Skeletal muscle cell (primary cell): ENCODE results near the gene PCDH17.

Source experiments
- DNase-seq: peaks from one replicate; pipeline ENCODE4 v3.0.0-alpha.2; 2010; ENCODE audit warnings: low read depth
- H3K4me3 ChIP-seq: 2 replicates; pipeline ENCODE4 v1.5.1; 2011; ENCODE audit warnings: low read depth, mild to moderate bottlenecking, control low read depth, low read length, moderate library complexity

Gene PCDH17

GRCh38 chr13:57634839-57635165 lies 3.3 kb downstream of the PCDH17 start:
- no peak for DNase-seq
- no peak overlapping the region for H3K4me3 ChIP-seq

DNA sequence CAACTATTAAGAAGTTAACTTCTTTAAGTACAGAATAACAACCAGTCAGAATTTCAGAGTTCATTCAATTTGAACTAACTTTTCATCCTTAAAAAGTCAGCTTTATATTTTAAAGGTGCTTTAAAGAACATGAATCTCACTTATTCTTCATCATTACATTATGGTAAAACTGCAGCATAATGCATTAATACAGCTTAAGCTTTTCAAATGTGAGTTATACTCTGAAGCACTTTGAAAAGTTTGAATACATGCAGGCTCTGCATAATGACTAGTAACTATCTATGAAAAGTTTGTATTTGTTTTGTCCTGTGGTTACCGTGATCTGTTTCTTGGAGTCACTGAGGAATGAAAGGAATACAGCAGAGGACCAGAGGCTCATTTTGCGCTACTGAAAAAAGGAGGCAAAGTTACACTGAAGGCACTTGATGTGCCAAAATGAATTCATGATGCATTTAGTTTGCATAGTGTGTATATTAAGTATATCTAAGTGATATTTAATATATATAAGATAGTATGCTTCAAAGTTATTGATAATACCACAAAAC lies 4.1 kb downstream of the PCDH17 start:
- no peak for DNase-seq

GRCh38 chr13:57636816-57637215 lies 5.3 kb downstream of the PCDH17 start:
- no peak overlapping the region for H3K4me3 ChIP-seq
- no peak for DNase-seq

More for the DNA sequence above, 4.1 kb downstream of the PCDH17 start:
- no peak overlapping the region for H3K4me3 ChIP-seq

- no peak for DNase-seq
- H3K4me3 ChIP-seq, result no peak overlapping the region
Measured at GRCh38 chr13:57637515-57637914, 6.0 kb downstream of the PCDH17 start.

DNA sequence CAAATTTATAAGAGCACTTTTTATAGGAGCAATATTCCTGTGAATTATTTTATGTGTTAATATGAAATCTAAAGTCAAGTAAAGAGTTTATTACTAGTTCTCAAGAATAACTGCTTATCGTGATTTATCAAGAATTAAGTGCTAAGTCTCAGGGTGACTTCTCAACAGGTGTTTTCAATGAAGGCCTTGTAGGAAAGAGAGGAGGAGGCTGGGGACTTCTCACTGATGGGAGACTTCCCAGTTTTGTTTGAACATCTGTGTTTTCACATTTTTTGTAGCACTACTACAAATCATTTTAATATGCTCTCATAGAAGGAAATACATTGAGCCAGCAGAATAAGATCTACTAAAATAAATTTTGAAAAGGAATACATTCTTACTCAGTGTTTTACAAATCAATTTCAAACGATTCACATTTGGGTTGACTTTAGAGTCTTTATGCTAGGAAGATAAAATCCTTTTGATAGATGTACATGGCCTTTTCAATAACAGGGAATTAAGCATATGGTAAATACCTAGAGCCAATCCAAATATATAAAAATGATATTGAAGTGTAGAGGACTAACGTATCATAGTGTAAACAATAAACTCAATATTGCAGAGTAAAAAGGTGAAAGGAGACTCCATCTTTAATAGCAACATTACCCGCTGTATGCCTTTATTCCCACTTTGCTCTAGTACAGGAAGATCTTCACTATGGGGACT lies 6.8 kb downstream of the PCDH17 start:
- no peak for DNase-seq
- no peak overlapping the region for H3K4me3 ChIP-seq

GRCh38 chr13:57640607-57641006 lies 9.1 kb downstream of the PCDH17 start:
- peak; percentile 24 for DNase-seq
- H3K4me3 ChIP-seq, result no peak overlapping the region

GRCh38 chr13:57641051-57641450 lies 9.5 kb downstream of the PCDH17 start:
- no peak for DNase-seq
- H3K4me3 ChIP-seq, result no peak overlapping the region

DNA sequence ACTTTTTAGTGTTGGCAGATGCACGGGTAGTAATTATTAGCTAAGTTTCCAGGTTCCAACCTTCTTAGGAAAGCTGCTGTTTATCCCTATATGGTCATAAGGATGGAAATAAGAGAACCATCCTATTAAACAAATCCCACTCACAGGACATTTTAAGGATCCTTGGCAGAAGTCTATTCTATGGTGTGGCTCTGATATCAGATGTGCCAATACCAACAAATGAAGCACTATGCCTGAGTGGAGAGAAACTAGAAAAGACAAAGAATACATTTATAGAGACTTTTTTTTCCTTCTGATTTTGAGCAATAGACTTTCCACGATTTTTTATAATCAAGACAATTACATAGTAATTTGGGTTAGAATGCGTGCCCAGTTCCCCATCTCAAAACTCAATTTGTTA lies 12.6 kb downstream of the PCDH17 start:
- H3K4me3 ChIP-seq, result no peak overlapping the region
- DNase-seq, result no peak

GRCh38 chr13:57653229-57653989 lies 21.9 kb downstream of the PCDH17 start:
- no peak overlapping the region for H3K4me3 ChIP-seq
- no peak for DNase-seq

GRCh38 chr13:57665481-57665880 lies 33.9 kb downstream of the PCDH17 start:
- no peak overlapping the region for H3K4me3 ChIP-seq
- peak; percentile 8 for DNase-seq

- no peak for DNase-seq
- no peak overlapping the region for H3K4me3 ChIP-seq
Measured at GRCh38 chr13:57666131-57666953, 34.8 kb downstream of the PCDH17 start.

DNA sequence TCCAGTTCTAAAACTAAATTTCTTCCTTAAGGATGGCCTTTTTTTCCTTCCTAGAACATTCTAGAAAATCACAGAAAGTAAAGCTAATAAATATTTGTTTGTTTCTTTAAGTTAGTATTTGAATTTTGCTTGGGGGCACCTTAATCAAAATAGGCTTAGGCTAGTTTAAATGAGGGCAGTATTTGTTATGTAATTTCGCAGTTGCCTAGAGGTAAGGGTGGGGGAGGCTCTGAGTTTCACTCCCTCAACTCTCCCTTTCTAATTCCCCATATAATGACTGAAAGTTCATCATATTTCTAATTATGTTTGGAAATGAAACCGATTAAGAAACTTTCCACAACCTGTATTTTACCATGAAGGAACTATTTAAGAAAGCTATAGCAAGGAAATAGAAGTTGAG lies 40.6 kb downstream of the PCDH17 start:
- no peak overlapping the region for H3K4me3 ChIP-seq
- no peak for DNase-seq

- DNase-seq, result no peak
- H3K4me3 ChIP-seq, result no peak overlapping the region
Measured at GRCh38 chr13:57673197-57673596, 41.7 kb downstream of the PCDH17 start.

DNA sequence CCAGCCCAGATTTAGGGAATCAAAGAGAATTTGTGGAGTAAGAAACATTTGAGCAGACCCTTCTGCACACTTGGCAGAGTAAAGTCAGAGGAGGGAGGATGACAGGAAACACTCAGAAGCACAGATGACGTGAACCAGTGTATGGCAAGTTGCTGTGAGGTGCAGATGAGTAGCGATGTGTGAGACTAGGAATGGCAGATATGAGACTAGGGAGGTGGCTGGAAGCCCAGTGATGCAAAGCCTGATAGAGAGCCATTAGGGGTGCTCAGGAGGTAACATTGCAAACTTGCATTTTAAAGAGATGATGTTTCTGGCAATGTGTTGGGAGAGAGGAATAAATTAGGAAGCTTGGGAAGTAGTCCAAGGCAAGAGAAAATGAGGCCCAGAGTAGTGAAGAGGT lies 44.0 kb downstream of the PCDH17 start:
- no peak overlapping the region for H3K4me3 ChIP-seq
- no peak for DNase-seq

DNA sequence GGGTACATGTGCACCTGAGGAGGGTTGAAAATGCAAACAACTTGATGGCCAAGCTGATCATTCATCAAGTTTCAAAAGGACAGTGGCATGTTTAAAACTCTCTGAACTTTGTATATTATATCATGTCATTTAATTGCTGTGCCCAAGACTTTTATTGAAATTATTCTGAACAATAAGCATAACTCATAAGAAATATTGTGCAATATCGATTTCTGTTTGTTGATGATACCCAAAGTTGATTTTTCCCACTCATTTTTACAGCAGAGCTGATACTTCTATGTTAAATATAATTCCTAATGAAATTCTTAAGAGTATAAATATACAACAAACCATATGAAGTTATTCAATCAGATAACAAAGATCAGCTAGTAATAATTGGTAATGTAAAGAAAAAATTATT lies 49.1 kb downstream of the PCDH17 start:
- DNase-seq, result no peak
- no peak overlapping the region for H3K4me3 ChIP-seq

DNA sequence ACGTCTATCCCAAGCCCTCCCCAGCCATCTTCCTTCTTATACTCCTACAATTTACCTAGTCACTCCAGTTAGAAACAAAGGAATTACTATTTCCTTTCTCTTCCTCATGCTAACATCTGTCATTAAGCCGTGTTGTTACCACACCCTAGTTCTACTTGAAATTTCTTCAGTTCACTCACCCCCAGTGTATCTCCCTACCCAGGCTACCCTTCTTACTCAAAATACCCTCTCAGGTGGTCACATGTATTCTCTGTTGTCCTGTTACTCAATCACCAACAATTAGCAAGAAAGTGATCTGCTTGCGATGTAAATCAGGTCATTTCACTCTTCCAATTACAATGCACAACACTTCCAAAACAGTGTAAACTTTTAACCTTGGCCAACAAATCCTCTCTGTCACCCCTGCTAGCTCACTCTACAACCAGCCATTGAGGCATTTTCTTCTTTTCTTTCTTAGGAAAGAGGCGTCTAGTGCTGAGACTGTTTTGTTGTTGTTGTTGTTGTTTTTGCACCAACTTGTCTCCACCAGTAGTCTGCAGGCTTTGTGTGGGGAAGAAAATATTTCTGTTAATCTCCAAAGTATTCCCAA lies 50.7 kb downstream of the PCDH17 start:
- no peak overlapping the region for H3K4me3 ChIP-seq

DNA sequence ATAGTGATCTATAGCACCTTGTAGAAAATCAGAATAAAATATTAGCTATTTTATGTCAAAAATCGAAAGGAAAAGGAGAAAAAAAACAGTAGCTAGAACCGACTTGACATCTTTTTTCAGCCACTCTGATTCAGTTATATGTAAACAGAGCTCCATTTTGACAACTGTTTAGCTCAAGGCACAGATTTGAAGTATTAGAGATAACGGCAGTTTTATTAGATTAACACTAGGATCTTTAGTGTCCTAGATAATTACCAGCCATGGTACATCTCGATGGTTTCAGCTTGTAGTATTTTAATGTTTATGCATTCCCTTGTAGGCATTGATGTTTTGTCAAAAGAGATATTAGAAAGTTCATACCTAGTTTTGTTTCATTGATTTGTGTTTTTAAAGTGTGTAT lies 67.3 kb downstream of the PCDH17 start:
- H3K4me3 ChIP-seq, result no peak overlapping the region
- DNase-seq, result no peak

More for the DNA sequence above, 50.7 kb downstream of the PCDH17 start:
- DNase-seq, result no peak

DNA sequence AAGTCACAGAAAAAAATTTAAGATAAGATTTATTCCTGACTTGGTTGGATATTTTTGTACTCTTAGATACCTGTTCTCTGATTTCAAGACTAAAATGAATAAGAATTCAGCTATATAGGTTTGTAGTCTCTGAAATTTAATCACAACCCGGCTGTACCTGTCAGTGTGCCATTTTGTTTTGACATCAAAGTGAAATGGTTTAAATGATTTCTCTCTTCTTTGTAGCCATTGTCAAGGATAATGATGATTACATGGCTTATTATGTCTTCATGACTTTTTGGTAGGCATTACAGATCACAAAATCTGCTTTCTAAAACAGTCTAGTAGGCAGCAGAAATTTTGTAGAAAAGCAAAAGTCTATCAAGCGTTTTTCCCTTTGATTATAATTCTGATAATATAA lies 72.5 kb downstream of the PCDH17 start:
- no peak for DNase-seq

DNA sequence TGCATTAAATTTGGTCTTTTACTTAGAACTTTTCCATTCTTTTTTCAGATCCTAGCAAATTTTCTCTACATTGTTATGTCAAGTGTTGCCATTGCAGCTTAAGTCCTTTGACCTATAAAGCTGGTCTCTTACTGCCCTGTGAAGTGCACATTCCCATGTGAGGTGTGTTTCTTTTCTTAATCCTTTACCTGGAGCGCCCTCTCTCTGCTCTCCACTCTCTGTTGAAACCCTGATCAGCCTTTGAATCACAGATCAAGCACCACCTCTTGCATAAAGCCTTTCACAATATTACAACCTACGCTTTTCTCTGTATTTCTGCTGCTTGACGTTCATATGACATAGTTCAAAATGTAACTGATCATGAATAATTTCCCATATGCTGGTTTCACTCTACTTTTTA lies 84.8 kb downstream of the PCDH17 start:
- no peak for DNase-seq
- H3K4me3 ChIP-seq, result no peak overlapping the region

More for the DNA sequence above, 72.5 kb downstream of the PCDH17 start:
- no peak overlapping the region for H3K4me3 ChIP-seq
